IPS-20b (cell line): ENCODE data around the gene GPATCH8.
A peak's percentile ranks its signal among the peaks of the same experiment; 100 is the strongest.
"Not testable (repeated sequence)": the region's sequence is repeated elsewhere in the genome, so short reads cannot be mapped to it uniquely, and the experiment has no call there.

Source experiments
- H3K27ac ChIP-seq: one replicate; pipeline ENCODE4 v1.5.1; 2013; ENCODE audit warnings: low read length
- H3K27me3 ChIP-seq: 2 replicates; pipeline ENCODE4 v1.6.1; 2013; ENCODE audit warnings: mild to moderate bottlenecking, low read length, inconsistent platforms; ENCODE audit not compliant: insufficient read depth
- H3K36me3 ChIP-seq: 2 replicates; pipeline ENCODE4 v1.6.1; 2013; ENCODE audit warnings: low read depth, mild to moderate bottlenecking, inconsistent platforms, low read length, moderate library complexity; ENCODE audit not compliant: insufficient read depth
- H3K4me1 ChIP-seq: 2 replicates; pipeline ENCODE4 v1.6.1; 2013; ENCODE audit warnings: mild to moderate bottlenecking, control low read depth, inconsistent platforms, low read length, moderate library complexity; ENCODE audit not compliant: insufficient read depth
- H3K4me3 ChIP-seq: 2 replicates; pipeline ENCODE4 v1.5.1; 2013; ENCODE audit warnings: mild to moderate bottlenecking, low read length, inconsistent platforms
- H3K9ac ChIP-seq: 2 replicates; pipeline ENCODE4 v1.6.1; 2013; ENCODE audit warnings: low read depth, mild to moderate bottlenecking, inconsistent platforms, low read length, moderate library complexity
- H3K9me3 ChIP-seq: 2 replicates; pipeline ENCODE4 v1.6.1; 2013; ENCODE audit warnings: mild to moderate bottlenecking, low read depth, low read length, inconsistent platforms; ENCODE audit not compliant: insufficient read depth

Gene GPATCH8

GRCh38 chr17:44379887-44380286 is 123.3 kb downstream of the GPATCH8 start:
- Histone ChIP-seq H3K27me3 (peaks cover 36% of the 10 kb centered on the region), H3K4me1 (peaks cover 3% of the 10 kb centered on the region; the same call in 1 of the 2 replicates), H3K27ac (no peak overlapping the region), H3K36me3 (no peaks in the 10 kb centered on the region), H3K9ac (no peak overlapping the region), H3K9me3 (no peaks in the 10 kb centered on the region), H3K4me3 (no peak overlapping the region)

GRCh38 chr17:44378171-44378705 is 125.0 kb downstream of the GPATCH8 start:
- Histone ChIP-seq H3K4me3 (no peak overlapping the region), H3K4me1 (peaks cover 5% of the 10 kb centered on the region; the same call in 1 of the 2 replicates), H3K9ac (no peak overlapping the region), H3K27me3 (peaks cover 19% of the 10 kb centered on the region), H3K9me3 (no peaks in the 10 kb centered on the region), H3K27ac (no peak overlapping the region), H3K36me3 (no peaks in the 10 kb centered on the region)

- Histone ChIP-seq H3K4me3 (no peak overlapping the region), H3K9me3 (no peaks in the 10 kb centered on the region), H3K27me3 (peaks cover 6% of the 10 kb centered on the region; the same call in 1 of the 2 replicates), H3K36me3 (no peaks in the 10 kb centered on the region), H3K27ac (no peak overlapping the region), H3K4me1 (peaks cover 5% of the 10 kb centered on the region; the same call in 1 of the 2 replicates), H3K9ac (no peak overlapping the region)
Observed at GRCh38 chr17:44376779-44377178, 126.4 kb downstream of the GPATCH8 start.

GRCh38 chr17:44376124-44376523 is 127.1 kb downstream of the GPATCH8 start:
- Histone ChIP-seq H3K4me3 (no peak overlapping the region), H3K9me3 (no peaks in the 10 kb centered on the region), H3K4me1 (peaks cover 5% of the 10 kb centered on the region; the same call in 1 of the 2 replicates), H3K27me3 (peaks cover 6% of the 10 kb centered on the region; the same call in 1 of the 2 replicates), H3K36me3 (no peaks in the 10 kb centered on the region), H3K9ac (no peak overlapping the region), H3K27ac (no peak overlapping the region)

GRCh38 chr17:44375196-44376017 is 127.8 kb downstream of the GPATCH8 start:
- Histone ChIP-seq H3K4me3 (peak overlapping the region; percentile 52; the same call in 1 of the 2 replicates), H3K9me3 (no peaks in the 10 kb centered on the region), H3K36me3 (no peaks in the 10 kb centered on the region), H3K9ac (no peak overlapping the region; the same call in 1 of the 2 replicates), H3K27me3 (peaks cover 6% of the 10 kb centered on the region; the same call in 1 of the 2 replicates), H3K4me1 (peaks cover 5% of the 10 kb centered on the region; the same call in 1 of the 2 replicates), H3K27ac (no peak overlapping the region)

- Histone ChIP-seq H3K27me3 (peaks cover 6% of the 10 kb centered on the region; the same call in 1 of the 2 replicates), H3K9ac (peak overlapping the region; percentile 53; the same call in 1 of the 2 replicates), H3K9me3 (no peaks in the 10 kb centered on the region), H3K4me3 (peak overlapping the region; percentile 59; the same call in 1 of the 2 replicates), H3K36me3 (no peaks in the 10 kb centered on the region), H3K27ac (no peak overlapping the region), H3K4me1 (peaks cover 5% of the 10 kb centered on the region; the same call in 1 of the 2 replicates)
Observed at GRCh38 chr17:44374306-44375195, 128.7 kb downstream of the GPATCH8 start.

GRCh38 chr17:44372036-44372435 is 131.2 kb downstream of the GPATCH8 start:
- peaks cover 5% of the 10 kb centered on the region; the same call in 1 of the 2 replicates for H3K4me1 ChIP-seq
- peaks cover 11% of the 10 kb centered on the region; the same call in 1 of the 2 replicates for H3K27me3 ChIP-seq
- no peaks in the 10 kb centered on the region for H3K9me3 ChIP-seq
- no peak overlapping the region for H3K4me3 ChIP-seq
- H3K36me3 ChIP-seq = no peaks in the 10 kb centered on the region
- no peak overlapping the region for H3K9ac ChIP-seq
- H3K27ac ChIP-seq = no peak overlapping the region

- H3K27ac ChIP-seq, H3K4me3 ChIP-seq, H3K36me3 ChIP-seq, H3K4me1 ChIP-seq, H3K9me3 ChIP-seq, H3K9ac ChIP-seq: not testable (repeated sequence)
- H3K27me3 ChIP-seq = peaks cover 25% of the 10 kb centered on the region
Observed at GRCh38 chr17:44369414-44370023, 133.7 kb downstream of the GPATCH8 start.

- not testable (repeated sequence) for H3K9ac ChIP-seq, H3K9me3 ChIP-seq, H3K36me3 ChIP-seq, H3K4me1 ChIP-seq, H3K4me3 ChIP-seq, H3K27ac ChIP-seq
- H3K27me3 ChIP-seq = peaks cover 30% of the 10 kb centered on the region
Observed at GRCh38 chr17:44368391-44369243, 134.6 kb downstream of the GPATCH8 start.

GRCh38 chr17:44367231-44367979 is 135.8 kb downstream of the GPATCH8 start:
- Histone ChIP-seq H3K27me3 (peaks cover 30% of the 10 kb centered on the region), H3K4me3 (no peak overlapping the region), H3K36me3 (no peaks in the 10 kb centered on the region), H3K4me1 (no peaks in the 10 kb centered on the region; the same call in 1 of the 2 replicates), H3K27ac (no peak overlapping the region), H3K9ac (no peak overlapping the region), H3K9me3 (no peaks in the 10 kb centered on the region)
